Ovary (tissue), 3 donors: ENCODE measurements around the gene FOXN1.

Source experiments
- EP300 ChIP-seq: sonication (generic); formaldehyde crosslinking; IDR thresholded peaks from one replicate; pipeline ENCODE4 v1.6.1; 2017; ENCODE audit warnings: antibody characterized with exemption
- POLR2A ChIP-seq: fragments of 450-650 bp; IDR thresholded peaks from one replicate; pipeline ENCODE4 v1.6.1; 2017; ENCODE audit warnings: antibody characterized with exemption, mild to moderate bottlenecking, moderate library complexity
- TF ChIP-seq, protein P1 (sequence below), 3 donors: fragments of 450-650 bp in 2 of 3; fragments of 200-600 bp in 1 of 3; IDR thresholded peaks; one replicate each; pipeline versions ENCODE4 v1.5.1 to v1.8.0; 2016 to 2022; ENCODE audit warnings: antibody characterized with exemption in 3 of 3, mild to moderate bottlenecking in 1 of 3
- donor health status: DM: no; HTN: no; CAD: no.

DNA sequence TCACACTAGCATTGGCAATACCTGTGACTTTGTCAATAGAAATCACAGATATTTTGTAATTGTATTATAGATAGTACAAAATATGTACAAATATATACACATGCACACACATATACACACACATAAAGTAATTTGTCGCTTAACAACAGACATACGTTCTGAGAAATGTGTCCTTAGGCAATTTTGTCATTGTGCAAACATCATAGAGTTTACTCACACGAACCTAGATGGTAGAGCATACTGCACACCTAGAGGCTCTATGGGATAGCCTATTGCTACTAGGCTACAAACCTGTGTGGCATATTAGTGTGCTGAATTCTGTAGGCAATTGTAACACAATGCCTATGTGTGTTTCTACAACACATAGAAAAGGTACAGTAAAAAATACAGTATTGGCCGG is 35.3 kb downstream of the FOXN1 start:
- TF ChIP-seq POLR2A (no peak), EP300 (no peak)
- TF ChIP-seq, protein P1, sequence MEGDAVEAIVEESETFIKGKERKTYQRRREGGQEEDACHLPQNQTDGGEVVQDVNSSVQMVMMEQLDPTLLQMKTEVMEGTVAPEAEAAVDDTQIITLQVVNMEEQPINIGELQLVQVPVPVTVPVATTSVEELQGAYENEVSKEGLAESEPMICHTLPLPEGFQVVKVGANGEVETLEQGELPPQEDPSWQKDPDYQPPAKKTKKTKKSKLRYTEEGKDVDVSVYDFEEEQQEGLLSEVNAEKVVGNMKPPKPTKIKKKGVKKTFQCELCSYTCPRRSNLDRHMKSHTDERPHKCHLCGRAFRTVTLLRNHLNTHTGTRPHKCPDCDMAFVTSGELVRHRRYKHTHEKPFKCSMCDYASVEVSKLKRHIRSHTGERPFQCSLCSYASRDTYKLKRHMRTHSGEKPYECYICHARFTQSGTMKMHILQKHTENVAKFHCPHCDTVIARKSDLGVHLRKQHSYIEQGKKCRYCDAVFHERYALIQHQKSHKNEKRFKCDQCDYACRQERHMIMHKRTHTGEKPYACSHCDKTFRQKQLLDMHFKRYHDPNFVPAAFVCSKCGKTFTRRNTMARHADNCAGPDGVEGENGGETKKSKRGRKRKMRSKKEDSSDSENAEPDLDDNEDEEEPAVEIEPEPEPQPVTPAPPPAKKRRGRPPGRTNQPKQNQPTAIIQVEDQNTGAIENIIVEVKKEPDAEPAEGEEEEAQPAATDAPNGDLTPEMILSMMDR (IDR thresholded peaks at IDR 0.05): no peak
